GM19238 (cell line): ENCODE results near the gene OR51B2.
"Not testable (repeated sequence)": the region's sequence is repeated elsewhere in the genome, so short reads cannot be mapped to it uniquely, and the experiment has no call there.

Source experiments
- DNase-seq: peaks from one replicate; pipeline ENCODE4 v3.0.0; 2011; ENCODE audit warnings: low spot score; ENCODE audit not compliant: insufficient read length

The OR51B2 gene, protein sequence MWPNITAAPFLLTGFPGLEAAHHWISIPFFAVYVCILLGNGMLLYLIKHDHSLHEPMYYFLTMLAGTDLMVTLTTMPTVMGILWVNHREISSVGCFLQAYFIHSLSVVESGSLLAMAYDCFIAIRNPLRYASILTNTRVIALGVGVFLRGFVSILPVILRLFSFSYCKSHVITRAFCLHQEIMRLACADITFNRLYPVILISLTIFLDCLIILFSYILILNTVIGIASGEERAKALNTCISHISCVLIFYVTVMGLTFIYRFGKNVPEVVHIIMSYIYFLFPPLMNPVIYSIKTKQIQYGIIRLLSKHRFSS

DNA sequence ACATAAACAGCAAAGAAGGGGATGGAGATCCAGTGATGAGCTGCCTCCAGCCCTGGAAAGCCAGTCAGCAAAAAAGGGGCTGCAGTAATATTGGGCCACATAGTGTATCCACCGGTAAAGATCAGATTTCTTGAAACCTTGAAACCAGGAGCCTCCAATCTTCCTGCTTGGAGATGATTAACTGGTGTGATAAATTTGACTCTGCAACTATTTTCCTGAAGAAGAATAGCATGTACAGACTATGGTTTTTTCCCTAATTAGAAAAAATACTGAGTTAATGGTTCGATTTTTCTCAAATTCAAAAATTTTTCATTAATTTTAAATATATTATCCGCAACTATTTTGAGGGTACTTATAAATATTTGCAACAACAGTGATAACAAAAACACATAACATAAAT, at the start of gene OR51B2:
TSS of gene OR51B2 (minus strand) at position 101 of the 400 bp plus-strand sequence. CDS start at position 101, 0 bp downstream.
- DNase-seq: no peak

DNA sequence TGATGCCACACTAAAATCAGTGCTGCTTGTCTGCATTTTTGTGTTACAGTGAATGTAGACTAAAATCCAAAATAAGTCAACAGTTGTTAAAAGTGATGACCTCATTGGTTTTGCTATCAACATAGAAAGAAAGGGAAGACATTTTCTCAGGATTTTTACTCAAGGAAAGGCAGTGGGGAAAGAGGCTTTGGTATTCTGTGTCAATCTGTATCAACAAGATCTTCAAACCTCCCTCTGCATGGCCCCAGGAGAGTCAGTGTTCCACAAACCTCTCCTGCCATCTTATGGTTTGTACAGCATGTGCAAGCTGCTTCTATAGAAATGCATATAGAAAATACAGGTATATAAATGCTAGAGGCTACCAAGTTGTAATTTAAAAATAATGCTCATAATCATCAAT, 45.7 kb upstream of the OR51B2 start:
- DNase-seq: peak; percentile 18

DNA sequence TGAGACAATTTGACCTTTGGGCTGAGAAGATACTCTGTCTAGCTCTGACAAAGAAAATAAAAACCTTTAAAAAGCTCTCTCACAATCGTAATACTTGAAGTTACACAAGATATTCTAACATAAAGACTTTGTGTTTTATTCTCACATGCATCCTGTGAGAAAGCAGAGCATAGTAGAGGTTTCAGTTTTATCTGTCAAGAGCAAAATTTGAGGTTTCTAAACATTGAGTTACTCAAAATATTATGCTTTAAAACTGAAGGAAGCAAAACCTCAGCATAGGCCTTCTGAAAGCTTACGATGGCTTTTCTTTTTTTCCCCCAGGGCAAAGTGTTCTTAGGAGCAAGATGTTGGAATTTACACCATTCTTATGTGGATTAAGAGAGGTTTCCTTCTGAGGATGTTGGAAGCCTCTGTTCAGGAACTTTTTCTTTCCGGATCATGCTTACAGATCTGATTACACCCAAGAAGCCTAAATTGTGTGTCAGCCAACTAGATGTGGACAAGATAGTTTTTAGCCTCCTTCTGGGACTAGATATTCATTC, 44.5 kb upstream of the OR51B2 start:
- DNase-seq: no peak

DNA sequence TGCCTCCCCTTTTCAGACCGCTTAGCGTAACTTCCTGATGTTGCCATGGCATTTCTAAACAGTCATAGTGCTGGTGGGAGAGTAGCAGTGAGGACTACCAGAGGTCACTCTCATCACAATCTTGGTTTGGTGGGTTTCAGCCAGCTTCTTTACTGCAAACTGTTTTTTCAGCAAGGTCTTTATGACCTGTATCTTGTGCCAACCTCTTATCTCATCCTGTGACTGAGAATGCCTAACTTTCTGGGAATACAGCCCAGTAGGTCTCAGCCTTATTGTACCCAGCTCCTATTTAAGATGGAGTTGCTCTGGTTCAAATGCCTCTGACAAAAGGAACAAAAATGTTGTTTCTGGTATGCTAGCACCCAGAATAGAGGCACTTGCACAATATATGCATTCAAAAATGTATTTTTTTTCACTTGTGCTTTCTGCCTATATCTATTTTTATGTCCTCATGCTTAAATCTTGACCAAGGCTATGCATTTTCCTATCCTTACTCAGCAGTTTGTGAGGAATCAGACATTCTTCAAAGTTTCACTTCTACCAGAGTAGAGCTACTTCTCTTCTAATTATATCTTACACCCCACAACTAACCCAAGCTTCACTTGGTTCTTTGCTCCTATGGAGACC, 43.5 kb upstream of the OR51B2 start:
- no peak for DNase-seq

DNA sequence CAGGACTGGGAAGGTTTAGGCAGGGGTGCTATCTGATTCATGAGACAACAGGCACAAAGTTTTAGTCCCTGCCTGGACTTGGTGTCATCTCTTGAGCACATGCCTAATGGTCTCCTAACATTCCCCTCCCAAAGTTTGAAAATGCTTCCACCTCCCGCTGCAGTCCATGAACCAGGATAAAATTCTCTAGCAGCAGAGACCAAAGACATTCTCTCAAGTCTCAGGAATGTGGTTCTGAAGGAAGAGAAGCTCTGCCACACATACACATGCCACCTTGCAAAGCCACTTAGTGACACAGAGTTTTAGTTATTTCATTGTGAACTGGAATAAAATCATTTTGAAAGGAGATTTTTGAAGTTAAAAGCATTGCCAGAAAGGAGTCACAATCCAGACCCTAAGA, 42.8 kb upstream of the OR51B2 start:
- DNase-seq: no peak

DNA sequence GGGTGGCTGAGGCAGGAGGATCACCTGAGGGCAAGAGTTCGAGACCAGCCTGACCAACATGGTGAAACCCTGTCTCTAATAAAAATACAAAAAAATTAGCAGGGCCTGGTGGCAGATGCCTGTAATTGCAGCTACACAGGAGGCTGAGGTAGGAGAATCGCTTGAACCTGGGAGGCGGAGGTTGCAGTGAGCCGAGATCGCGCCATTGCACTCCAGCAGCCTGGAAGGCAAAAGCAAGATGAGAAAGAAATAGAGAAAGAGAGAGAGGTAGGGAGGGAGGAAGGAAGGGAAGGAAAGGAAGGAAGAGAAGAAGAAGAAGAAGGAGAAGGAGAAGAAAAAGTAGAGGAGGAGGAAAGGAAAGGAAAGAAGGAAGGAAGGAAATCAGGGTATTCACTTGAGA, 42.3 kb upstream of the OR51B2 start:
- DNase-seq: not testable (repeated sequence)

DNA sequence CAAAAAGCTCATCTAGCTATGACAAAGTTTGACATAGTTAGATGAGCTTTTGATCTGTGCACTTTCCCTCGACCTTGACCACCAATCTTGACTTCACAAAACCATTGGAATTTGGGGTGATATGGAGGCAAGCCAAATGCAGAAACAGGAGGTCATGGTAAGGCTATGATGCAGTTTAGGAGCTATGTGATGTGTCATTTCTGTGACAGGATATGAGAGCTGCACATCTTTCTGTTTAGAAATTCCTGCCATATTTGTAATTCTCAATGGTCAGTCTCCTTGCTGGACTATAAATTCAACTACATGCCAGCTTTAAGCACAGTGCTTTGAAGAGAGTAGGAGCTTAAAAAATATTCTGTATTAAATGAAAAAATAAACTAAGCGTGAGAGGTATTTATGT, 40.1 kb upstream of the OR51B2 start:
- no peak for DNase-seq

DNA sequence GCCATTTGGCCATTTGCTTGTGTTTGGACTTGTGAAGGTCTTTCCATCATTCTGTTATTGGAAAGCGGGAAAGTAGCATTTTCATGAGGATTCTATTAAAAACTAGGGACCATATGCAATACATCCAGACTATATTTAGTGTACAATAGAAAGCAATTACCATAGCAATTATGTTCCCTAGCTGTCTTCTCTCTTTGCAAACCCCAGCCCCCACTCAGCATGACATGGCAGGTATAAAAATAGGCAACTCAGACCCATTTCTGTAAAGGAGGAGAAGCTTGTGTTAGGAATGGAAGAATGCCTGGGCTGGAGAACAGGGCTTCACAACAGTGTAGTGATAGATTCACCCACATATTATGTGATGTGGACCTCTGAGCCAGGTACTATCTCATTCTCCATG, 39.6 kb upstream of the OR51B2 start:
- DNase-seq: no peak

DNA sequence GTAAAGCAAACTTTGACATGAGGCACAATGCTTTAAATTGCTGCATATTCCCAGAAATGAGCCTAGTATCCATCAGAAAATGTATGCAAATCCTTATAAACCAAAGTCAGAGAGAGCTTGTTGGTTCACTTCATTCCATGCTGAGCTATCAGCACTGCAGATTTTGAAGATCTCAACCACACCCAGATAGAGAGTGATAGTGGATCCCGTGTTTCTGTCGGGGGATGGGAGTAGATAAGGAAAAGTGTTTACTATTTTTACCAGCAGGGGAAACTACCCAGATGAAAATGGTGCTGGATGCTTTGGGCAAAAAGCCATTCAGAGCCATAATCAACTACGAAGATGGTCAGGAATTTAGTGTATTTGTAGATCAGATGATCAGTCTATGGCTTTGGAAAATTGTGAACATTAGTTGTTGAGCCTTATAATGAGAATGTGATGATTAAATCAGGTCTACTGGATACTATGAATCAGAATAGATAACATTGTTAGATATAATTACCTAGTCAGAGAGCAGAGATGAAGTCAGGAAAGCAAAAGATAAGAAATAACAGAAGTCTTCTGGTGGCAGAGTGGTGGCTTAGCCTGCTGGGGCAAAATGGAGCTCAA, 38.0 kb upstream of the OR51B2 start:
- no peak for DNase-seq

DNA sequence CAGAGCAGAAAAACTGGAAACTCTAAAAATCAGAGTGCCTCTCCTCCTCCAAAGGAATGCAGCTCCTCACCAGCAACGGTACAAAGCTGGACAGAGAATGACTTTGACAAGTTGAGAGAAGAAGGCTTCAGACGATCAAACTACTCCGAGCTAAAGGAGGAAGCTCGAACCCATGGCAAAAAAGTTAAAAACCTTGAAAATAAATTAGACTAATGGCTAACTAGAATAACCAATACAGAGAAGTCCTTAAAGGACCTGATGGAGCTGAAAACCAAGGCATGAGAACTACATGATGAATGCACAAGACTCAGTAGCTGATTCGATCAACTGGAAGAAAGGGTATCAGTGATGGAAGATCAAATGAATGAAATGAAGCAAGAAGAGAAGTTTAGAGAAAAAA, 31.9 kb upstream of the OR51B2 start:
- not testable (repeated sequence) for DNase-seq

DNA sequence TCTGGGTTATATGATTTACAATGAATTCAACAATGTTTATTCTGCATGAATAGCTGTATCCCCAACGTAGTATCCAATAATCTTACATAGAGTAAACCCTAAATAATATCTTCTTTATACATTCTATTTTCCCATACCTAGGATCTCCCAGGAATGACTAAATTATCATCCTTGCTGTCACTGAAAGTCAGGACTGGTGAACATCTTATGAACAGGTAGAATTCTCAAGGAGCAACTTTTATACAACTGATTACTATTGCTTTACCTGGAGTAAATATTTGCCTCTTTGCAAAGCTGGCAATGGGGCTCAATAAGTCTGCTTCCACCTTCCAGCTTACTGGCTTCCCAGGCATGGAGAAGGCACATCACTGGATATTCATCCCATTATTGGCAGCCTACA, 27.1 kb upstream of the OR51B2 start, which contains the start of gene OR51B6:
TSS of gene OR51B6 (plus strand) at position 301 of the 400 bp plus-strand sequence. CDS start at position 301, 0 bp downstream.
- no peak for DNase-seq

DNA sequence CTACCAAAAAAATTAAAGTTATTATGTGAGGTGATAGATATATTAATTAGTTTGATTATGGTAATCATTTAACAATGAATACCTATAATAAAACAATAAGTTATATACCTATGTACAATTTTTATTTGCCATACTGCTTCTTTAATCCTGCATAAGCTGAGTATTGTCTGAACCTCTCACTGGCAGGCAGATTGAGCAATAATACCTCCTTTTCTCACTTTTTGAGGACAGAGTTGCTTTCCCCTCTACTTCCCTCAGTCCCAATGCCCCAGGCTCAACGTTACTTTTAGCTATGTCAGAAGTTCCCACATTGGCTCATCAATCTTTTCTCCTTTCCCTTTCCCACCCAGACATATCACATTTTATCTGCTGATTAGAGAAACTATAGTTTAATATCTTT, 25.5 kb upstream of the OR51B2 start:
- no peak for DNase-seq

DNA sequence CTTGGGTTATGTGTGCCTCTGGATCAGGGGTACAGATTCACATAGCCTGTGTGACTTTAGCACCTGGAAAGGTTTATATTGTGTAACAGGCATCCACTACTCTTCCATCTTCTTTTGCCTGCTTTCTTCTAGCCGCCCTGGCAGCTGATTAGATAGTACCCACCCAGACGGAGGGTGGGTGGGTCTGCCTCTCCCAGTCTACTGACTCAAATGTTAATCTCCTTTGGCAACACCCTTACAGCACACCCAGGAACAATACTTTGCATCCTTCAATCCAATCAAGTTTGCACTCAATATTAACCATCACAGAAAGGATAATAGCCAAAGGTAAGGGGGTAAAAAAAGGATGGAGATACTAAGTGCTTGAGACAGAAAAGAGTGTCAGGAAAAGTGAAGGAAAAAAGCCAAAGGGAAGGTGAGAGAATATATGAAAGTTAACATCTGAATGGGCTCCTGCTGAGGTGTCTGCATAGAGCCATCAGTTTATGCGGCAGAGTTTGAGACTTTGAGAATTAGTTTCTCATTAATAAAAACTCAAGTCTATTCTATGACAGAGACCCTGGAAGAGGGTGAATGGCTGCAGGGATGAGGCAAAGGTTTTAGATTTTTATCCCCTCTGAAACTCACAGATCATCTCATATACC, 24.6 kb upstream of the OR51B2 start:
- no peak for DNase-seq

DNA sequence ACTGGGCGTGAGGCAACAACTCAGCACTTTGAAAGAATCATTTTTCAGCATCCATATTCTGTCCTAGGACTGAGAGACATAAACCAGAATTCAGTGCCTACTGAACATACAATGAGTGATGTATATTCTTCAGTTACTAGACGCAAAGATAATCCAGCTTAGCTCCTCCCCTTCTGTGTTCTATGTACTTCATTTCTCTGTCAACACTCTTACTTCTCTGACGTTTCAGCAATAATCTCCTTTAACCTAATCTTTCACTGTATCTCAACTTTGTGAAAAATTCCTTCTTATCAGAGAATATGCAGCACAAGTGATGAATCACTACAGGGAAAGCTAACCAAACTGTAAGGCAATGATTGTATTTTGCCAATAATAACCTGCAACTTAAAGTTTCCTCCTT, 21.7 kb upstream of the OR51B2 start:
- DNase-seq: no peak

DNA sequence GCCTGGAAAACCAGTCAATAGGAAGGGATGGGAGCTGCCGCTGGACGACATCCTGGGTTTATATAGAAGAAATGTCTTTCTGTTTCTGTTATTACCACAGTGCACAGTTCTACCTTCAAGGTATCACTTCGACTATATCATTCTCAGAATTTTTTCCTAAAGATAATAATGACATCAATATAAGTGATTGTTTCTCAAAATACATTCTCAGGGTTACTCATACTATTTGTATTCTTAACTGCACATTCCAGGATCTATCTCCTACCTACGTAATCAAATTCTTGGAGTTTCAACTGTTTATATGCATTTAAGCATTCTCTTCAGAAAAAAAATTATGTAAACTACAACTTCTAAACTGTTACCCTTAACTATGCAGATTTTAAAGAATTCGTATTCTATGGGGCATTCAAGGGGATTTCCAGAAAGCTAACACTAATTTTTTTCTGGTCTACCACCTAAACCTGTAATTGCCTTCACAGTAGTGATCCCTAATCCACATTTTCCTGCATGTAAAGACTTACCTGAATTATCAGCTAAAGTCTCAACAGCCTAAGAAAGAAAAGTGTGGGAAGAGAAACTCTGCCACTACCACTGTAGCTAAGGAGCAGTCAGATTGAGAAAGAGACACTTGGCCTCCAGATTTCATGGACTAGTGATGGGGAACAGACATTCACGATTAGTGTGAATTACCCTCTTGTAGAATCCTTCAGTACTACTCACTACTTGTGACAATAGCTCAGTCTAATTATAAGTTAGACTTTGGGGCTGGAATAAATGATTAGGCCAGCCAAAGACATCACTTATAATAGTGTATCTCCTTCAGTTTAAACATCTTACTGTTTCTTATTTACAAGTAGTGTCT, 19.6 kb upstream of the OR51B2 start, which contains the start of gene OR51B5:
TSS of gene OR51B5 (minus strand) at position 51 of the 862 bp plus-strand sequence. CDS start at position 51, 0 bp downstream.
- no peak for DNase-seq

DNA sequence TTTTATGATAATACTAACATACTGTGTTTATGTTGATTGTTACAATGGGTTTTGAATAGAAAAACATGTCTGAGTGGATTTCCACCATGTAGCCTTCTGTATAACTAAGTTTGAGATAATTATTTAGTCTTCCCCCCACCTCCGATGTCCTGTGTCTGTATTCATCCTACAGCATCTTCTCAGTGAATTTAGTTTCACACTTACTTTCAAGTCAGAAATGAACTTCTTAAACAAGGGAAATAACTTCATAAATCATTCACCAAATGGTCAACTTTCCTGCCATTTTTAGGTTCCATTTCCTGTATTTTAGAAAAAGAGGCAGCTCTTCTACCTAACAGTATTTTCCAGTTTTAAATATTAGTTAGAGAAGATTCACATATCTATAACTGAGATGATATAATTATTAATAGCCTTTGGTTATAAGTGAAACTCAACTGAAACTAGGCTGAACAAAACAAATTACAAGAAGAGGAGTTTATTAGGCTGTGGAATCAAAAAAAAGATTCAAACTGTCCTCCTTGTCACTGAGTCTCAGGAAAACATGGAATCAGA, 15.8 kb upstream of the OR51B2 start:
- peak; percentile 2 for DNase-seq

DNA sequence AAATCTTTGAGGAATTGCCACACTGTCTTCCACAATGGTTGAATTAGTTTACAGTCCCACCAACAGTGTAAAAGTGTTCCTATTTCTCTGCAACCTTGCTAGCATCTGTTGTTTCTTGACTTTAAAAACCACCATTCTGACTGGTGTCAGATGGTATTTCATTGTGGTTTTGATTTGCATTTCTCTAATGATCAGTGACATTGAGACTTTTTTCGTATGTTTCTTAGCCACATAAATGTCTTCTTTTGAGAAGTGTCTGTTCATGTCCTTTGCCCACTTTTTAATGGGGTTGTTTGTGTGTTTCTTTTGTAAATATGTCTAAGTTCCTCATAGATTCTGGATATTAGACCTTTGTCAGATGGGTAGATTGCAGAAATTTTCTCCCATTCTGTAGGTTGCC, 13.2 kb upstream of the OR51B2 start:
- not testable (repeated sequence) for DNase-seq

DNA sequence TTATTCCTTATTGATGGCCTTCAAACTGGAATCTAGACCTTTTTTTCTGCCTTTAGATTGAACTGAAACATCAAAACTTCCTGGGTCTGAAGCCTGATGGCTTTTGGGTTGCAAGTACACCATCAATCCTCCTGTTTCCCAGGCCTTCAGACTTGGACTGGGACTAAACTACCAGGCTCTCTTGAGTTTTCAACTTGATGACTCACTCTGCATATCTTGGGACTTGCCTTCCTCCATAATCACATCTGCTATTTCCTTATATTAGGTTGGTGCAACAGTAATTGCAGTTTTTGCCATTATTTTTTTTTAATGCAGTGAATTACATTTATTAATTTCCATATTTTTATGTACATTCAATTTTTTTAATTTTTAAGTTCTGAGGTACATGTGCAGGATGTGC, 12.2 kb upstream of the OR51B2 start:
- DNase-seq: no peak

DNA sequence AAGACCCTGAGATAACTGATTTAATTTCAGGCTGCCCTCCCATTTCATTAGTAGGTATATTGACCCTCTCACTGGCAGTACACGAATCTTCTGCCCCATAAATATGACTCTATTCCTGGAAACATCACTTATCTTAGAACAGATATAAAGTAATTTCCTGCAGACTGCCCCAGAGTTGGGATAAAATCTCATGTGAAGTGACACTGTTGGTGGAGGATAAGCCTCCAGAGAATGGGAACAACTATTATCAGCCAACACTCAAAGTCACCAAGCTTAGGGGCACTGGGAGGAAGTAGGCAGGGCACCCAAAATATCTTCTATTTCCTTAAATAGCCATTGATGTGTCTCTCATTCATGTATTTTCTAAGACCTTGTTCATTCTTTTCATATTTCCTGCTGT, 11.1 kb upstream of the OR51B2 start:
- no peak for DNase-seq

DNA sequence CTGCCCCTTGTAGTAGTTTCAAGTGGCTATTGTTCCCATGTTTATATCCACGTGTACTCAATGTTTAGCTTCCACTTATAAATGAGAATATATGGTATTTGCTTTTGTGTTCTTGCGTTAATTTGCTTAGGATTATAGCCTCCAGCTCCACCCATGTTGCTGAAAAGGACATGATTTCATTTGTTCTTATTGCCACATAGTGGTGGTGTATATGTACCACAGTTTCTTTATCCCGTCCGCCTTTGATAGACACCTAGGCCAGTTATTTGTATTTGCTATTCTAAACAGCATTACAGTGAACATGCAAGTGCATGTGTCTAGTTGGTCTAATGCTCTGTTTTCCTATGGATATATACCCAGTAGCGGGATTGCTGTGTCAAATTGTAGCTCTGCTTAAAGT, 6.8 kb downstream of the OR51B2 start:
- DNase-seq: no peak
